A549 (cell line): ENCODE measurements around the gene CMTM1. TPM values are rescaled to one million over a fixed set of nuclear protein-coding genes. Genes with fewer than 3 reads are reported as not detected.
A peak's percentile ranks its signal among the peaks of the same experiment; 100 is the strongest.

Experiments
- ATAC-seq, 2 experiments: fragments of 200-7000 bp in 1 of 2; fragments of >200 bp in 1 of 2; cut with Nextera tagmentation in 1 of 2; cut with Tn5 transposase in 1 of 2; 3 replicates each; pipeline versions ENCODE4 v1.8.0 to v1.9.1; 2018 to 2020; ENCODE audit warnings: mild to moderate bottlenecking in 1 of 2, moderate library complexity in 1 of 2
- CTCF ChIA-PET: fragments of 300-600 bp; sonication (Branson Sonifier 250); formaldehyde crosslinking; extraction: SDS; loops from one replicate; lab custom pipeline; 2021; ENCODE audit warnings: antibody characterized with exemption, inconsistent platforms; lab: Yijun Ruan, JAX
- POLR2A ChIA-PET: fragments of 350-600 bp; formaldehyde crosslinking; extraction: SDS; loops from one replicate; lab custom pipeline; 2021; ENCODE audit warnings: antibody characterized with exemption, inconsistent platforms; lab: Yijun Ruan, JAX
- DNase-seq, 2 experiments: peaks; one replicate each; pipeline versions ENCODE4 v3.0.0 to v3.0.0-alpha.2; 2011 to 2016; ENCODE audit warnings: low read depth in 1 of 2, low spot score in 1 of 2
- FAIRE-seq: peaks from 2 replicates; lab custom pipeline; 2011; peaks lifted over from hg19 to GRCh38; lab: Jason Lieb, UNC
- H3K27ac ChIP-seq, 2 experiments: fragments of >200 bp; sonication (Bioruptor Twin); formaldehyde crosslinking; 3 replicates each; pipeline ENCODE4 v1.5.1; 2016 to 2017
- H3K4me1 ChIP-seq: fragments of >200 bp; sonication (Bioruptor Twin); formaldehyde crosslinking; 3 replicates; pipeline ENCODE4 v1.6.1; 2016
- H3K4me2 ChIP-seq: fragments of >200 bp; sonication (Bioruptor Twin); formaldehyde crosslinking; 3 replicates; pipeline ENCODE4 v1.6.1; 2016
- H3K4me3 ChIP-seq: fragments of >200 bp; sonication (Bioruptor Twin); formaldehyde crosslinking; 3 replicates; pipeline ENCODE4 v1.5.1; 2016
- H3K9me3 ChIP-seq: fragments of >200 bp; sonication (Bioruptor Twin); formaldehyde crosslinking; 3 replicates; pipeline ENCODE4 v1.6.1; 2016
- BHLHE40 ChIP-seq: IDR thresholded peaks from 2 replicates; pipeline ENCODE4 v1.6.1; 2012; ENCODE audit warnings: low read depth, low read length, inconsistent platforms
- CBX2 ChIP-seq: fragments of 200-600 bp; sonication (generic); IDR thresholded peaks from 2 replicates; pipeline ENCODE4 v1.6.1; 2016; ENCODE audit warnings: low read depth, mild to moderate bottlenecking, borderline replicate concordance
- CEBPB ChIP-seq, 2 experiments: fragments of >200 bp in 1 of 2; sonication (Bioruptor Twin) in 1 of 2; formaldehyde crosslinking in 1 of 2; IDR thresholded peaks; 2 replicates each; pipeline ENCODE4 v1.6.1; 2012 to 2016
- EP300 ChIP-seq, 2 experiments: fragments of >200 bp; sonication (Bioruptor Twin); formaldehyde crosslinking; IDR thresholded peaks; 2 replicates in 1 of 2; 3 replicates in 1 of 2; pipeline ENCODE4 v1.6.1; 2016 to 2017
- ESRRA ChIP-seq: fragments of 150-350 bp; IDR thresholded peaks from 2 replicates; pipeline ENCODE4 v1.6.1; 2014; ENCODE audit warnings: mild to moderate bottlenecking, low read length, borderline replicate concordance
- HDAC2 ChIP-seq: fragments of 200-600 bp; sonication (generic); IDR thresholded peaks from 2 replicates; pipeline ENCODE4 v1.6.1; 2016
- HEYL ChIP-seq: fragments of 250-450 bp; sonication (Bioruptor Pico); IDR thresholded peaks from 2 replicates; pipeline ENCODE4 v1.8.0; 2021; ENCODE audit warnings: mild to moderate bottlenecking, moderate library complexity
- JUN ChIP-seq, 2 experiments: fragments of >200 bp; sonication (Bioruptor Twin); formaldehyde crosslinking; IDR thresholded peaks; 2 replicates in 1 of 2; 3 replicates in 1 of 2; pipeline ENCODE4 v1.6.1; 2016 to 2017
- NPAS2 ChIP-seq: fragments of 250-450 bp; sonication (Bioruptor Pico); IDR thresholded peaks from 2 replicates; pipeline ENCODE4 v1.8.0; 2022; ENCODE audit warnings: mild to moderate bottlenecking, moderate library complexity, borderline replicate concordance
- NR3C1 ChIP-seq: fragments of >200 bp; sonication (Bioruptor Twin); formaldehyde crosslinking; IDR thresholded peaks from 3 replicates; pipeline ENCODE4 v1.6.1; 2017
- RAD21 ChIP-seq, 2 experiments: fragments of >200 bp in 1 of 2; sonication (Bioruptor Twin) in 1 of 2; formaldehyde crosslinking in 1 of 2; IDR thresholded peaks in 1 of 2; conservative IDR thresholded peaks in 1 of 2; 2 replicates in 1 of 2; 3 replicates in 1 of 2; pipeline ENCODE4 v1.6.1; 2012 to 2018; ENCODE audit warnings: inconsistent platforms in 1 of 2
- RARB ChIP-seq: fragments of 250-450 bp; sonication (Bioruptor Pico); IDR thresholded peaks from 2 replicates; pipeline ENCODE4 v1.8.0; 2021; ENCODE audit warnings: mild to moderate bottlenecking, moderate library complexity
- RCOR1 ChIP-seq: fragments of 150-350 bp; IDR thresholded peaks from 2 replicates; pipeline ENCODE4 v1.6.1; 2014; ENCODE audit warnings: antibody characterized with exemption, low read length, low read depth
- RFX5 ChIP-seq: fragments of 450-650 bp; IDR thresholded peaks from 2 replicates; pipeline ENCODE4 v1.7.1; 2014; ENCODE audit warnings: antibody characterized with exemption, mild to moderate bottlenecking, moderate library complexity
- SMC3 ChIP-seq: fragments of >200 bp; sonication (Bioruptor Twin); formaldehyde crosslinking; IDR thresholded peaks from 3 replicates; pipeline ENCODE4 v1.6.1; 2018; ENCODE audit warnings: inconsistent platforms
- SREBF2 ChIP-seq: fragments of 450-650 bp; IDR thresholded peaks from 2 replicates; pipeline ENCODE4 v1.6.1; 2014; ENCODE audit warnings: mild to moderate bottlenecking, moderate library complexity
- ZFP36 ChIP-seq: fragments of 450-650 bp; IDR thresholded peaks from 2 replicates; pipeline ENCODE4 v1.6.1; 2014; ENCODE audit warnings: borderline replicate concordance; ENCODE audit not compliant: partially characterized antibody
- ZNF302 ChIP-seq: fragments of 250-450 bp; sonication (Bioruptor Pico); IDR thresholded peaks from 2 replicates; pipeline ENCODE4 v1.9.0; 2021; ENCODE audit warnings: inconsistent platforms, mild to moderate bottlenecking, moderate library complexity
- WGBS: methylation state at CpG from one replicate; pipeline ENCODE4 v1.1.6; 2017; ENCODE audit errors: missing lambda C conversion rate; 5-methylcytosine and 5-hydroxymethylcytosine counted together
- polyA plus RNA-seq, 4 experiments: library from polyadenylated mRNA; depleted of rRNA in 3 of 4; stranded (reverse); fragments of >200 nt; fragmentation: RNase III in 1 of 4; extraction: RNeasy Plus Mini Kit Qiagen cat#74134 plus additional on column Dnase treatment in 1 of 4; gene quantifications; 2 replicates in 3 of 4; 3 replicates in 1 of 4; pipeline ENCODE4 v1.2.3, GENCODE V29; 2011 to 2017
- TF ChIP-seq, protein P1 (sequence below): IDR thresholded peaks from 2 replicates; pipeline ENCODE4 v1.6.1; 2012; ENCODE audit warnings: low read depth, borderline replicate concordance
- TF ChIP-seq, protein P2 (sequence below): IDR thresholded peaks from 2 replicates; pipeline ENCODE4 v1.6.1; 2012
- TF ChIP-seq, protein P3 (sequence below): fragments of 200-600 bp; sonication (generic); IDR thresholded peaks from 2 replicates; pipeline ENCODE4 v1.6.1; 2016; ENCODE audit warnings: antibody characterized with exemption, mild to moderate bottlenecking, moderate library complexity

CMTM1 gene
- polyA plus RNA-seq, 2 of the 4 experiments (the other 2 are of a cell fraction) = 1.3 to 1.9 TPM

DNA sequence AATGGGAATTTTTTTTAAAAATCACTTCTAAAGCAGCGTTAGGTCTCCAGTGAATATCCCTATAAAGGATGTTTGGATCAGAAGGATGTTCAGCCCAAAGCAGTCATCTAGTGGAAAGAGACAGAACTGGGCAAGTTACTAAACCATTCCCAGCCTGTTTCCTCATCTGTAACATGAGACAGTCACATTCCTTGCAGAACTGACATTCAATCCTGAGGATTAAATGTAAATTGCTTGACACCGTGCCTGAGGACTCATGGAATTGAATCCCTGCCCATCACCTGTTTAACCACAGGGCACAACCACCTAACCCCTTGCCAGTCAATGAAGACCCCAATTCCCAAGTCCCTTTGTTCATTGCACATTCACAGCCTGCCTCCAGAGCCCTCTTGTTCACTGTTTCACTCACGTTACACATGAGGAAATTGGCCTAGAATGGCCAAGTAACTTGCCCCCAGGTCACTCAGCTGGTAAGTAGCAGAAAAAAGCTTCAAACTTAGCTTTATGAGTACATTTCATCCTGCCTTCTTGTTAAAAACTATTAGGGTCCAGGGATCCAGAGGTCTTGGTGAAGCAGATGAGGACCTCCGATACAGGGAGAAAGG lies 14.5 kb downstream of the CMTM1 start:
- H3K4me2 ChIP-seq = no peak overlapping the region
- no peak for FAIRE-seq
- no peak overlapping the region for H3K27ac ChIP-seq
- ChIA-PET POLR2A (interaction anchor here (0.6 kb wide), 1 partner anchor 15 kb away, joined by 4 read pairs; no protein-coding TSS in a partner anchor), CTCF (interaction anchor here (0.7 to 4.0 kb wide), 8 partner anchors 9 to 287 kb away, joined by 3 to 24 read pairs (median 4); partner anchors contain the start of genes CKLF and NAE1)
- H3K4me1 ChIP-seq = no peaks in the 10 kb centered on the region
- no peak for TF ChIP-seq SREBF2
- TF ChIP-seq NR3C1 = no peak
- TF ChIP-seq CBX2 = no peak
- TF ChIP-seq JUN (IDR thresholded peaks at IDR 0.05) = no peak
- TF ChIP-seq EP300 (IDR thresholded peaks at IDR 0.05) = no peak
- TF ChIP-seq HDAC2 = no peak
- TF ChIP-seq NPAS2 (CRISPR knock-in tag) = no peak
- TF ChIP-seq, protein P1, sequence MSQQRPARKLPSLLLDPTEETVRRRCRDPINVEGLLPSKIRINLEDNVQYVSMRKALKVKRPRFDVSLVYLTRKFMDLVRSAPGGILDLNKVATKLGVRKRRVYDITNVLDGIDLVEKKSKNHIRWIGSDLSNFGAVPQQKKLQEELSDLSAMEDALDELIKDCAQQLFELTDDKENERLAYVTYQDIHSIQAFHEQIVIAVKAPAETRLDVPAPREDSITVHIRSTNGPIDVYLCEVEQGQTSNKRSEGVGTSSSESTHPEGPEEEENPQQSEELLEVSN = no peak
- TF ChIP-seq, protein P2, sequence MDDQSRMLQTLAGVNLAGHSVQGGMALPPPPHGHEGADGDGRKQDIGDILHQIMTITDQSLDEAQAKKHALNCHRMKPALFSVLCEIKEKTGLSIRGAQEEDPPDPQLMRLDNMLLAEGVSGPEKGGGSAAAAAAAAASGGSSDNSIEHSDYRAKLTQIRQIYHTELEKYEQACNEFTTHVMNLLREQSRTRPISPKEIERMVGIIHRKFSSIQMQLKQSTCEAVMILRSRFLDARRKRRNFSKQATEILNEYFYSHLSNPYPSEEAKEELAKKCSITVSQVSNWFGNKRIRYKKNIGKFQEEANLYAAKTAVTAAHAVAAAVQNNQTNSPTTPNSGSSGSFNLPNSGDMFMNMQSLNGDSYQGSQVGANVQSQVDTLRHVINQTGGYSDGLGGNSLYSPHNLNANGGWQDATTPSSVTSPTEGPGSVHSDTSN = no peak
- no peak for TF ChIP-seq ESRRA
- TF ChIP-seq CEBPB (IDR thresholded peaks at IDR 0.05) = no peak
- no peak for TF ChIP-seq RAD21 (conservative IDR thresholded peaks at IDR 0.05 in 1 of 2, IDR thresholded peaks at IDR 0.05 in 1 of 2)
- TF ChIP-seq SMC3 = no peak
- WGBS = 83% methylated on average over 4 of the region's 4 CpGs
- H3K9me3 ChIP-seq = no peaks in the 10 kb centered on the region
- no peak overlapping the region for H3K4me3 ChIP-seq
- no peak for DNase-seq
- peak in 1 of 2 experiments; percentile 40; a peak in 3 of 6 replicates for ATAC-seq

DNA sequence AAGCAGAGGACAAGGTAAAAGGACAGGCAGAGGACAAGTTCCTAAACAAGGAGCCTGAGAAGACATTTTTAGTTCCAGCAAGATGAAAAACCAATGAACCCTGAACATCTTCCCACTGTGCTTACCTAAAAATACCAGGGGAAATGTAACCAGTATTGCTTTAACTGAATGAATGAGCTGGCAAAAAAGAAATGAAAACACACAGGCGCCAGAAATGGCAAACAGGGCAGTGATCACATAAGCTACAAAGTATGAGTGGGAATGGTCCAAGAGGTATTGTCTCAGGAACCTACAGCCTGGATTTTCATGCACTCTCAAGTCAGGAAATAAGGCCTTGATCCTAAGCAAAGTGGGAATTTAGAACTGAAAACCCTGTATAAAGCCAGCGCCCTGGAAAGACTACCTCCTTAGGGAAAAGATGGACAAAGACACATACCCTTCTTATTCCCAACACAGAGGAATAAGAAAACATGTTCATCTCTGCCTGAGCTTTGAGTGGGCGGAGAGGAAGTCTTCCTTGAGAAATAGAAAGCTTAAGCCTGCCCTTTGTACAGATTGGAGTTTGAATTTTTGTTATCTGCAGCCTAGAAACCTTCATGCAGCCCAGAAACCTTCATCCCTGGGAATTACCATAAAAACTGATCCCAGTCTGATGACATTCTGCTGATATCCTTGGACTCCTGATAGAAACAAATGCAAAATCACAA lies 15.2 kb downstream of the CMTM1 start:
- H3K9me3 ChIP-seq = no peaks in the 10 kb centered on the region
- FAIRE-seq (no peak), DNase-seq (no peak), ATAC-seq (no peak)
- no peak overlapping the region for H3K4me3 ChIP-seq
- CTCF ChIA-PET = interaction anchor here (0.9 to 4.0 kb wide), 7 partner anchors 8 to 250 kb away, joined by 3 to 24 read pairs (median 4); partner anchors contain the start of genes CKLF and NAE1
- H3K4me1 ChIP-seq = no peaks in the 10 kb centered on the region
- 80% methylated on average over 3 of the region's 3 CpGs for WGBS
- no peak overlapping the region for H3K27ac ChIP-seq
- no peak overlapping the region for H3K4me2 ChIP-seq
- POLR2A ChIA-PET = no interaction called here
- no peak for TF ChIP-seq CEBPB (IDR thresholded peaks at IDR 0.05)
- no peak for TF ChIP-seq BHLHE40
- no peak for TF ChIP-seq ZNF302 (CRISPR knock-in tag)
- TF ChIP-seq RCOR1 = no peak
- TF ChIP-seq ZFP36 = no peak
- no peak for TF ChIP-seq RARB (CRISPR knock-in tag)
- TF ChIP-seq HEYL (CRISPR knock-in tag) = no peak
- TF ChIP-seq RFX5 = no peak

DNA sequence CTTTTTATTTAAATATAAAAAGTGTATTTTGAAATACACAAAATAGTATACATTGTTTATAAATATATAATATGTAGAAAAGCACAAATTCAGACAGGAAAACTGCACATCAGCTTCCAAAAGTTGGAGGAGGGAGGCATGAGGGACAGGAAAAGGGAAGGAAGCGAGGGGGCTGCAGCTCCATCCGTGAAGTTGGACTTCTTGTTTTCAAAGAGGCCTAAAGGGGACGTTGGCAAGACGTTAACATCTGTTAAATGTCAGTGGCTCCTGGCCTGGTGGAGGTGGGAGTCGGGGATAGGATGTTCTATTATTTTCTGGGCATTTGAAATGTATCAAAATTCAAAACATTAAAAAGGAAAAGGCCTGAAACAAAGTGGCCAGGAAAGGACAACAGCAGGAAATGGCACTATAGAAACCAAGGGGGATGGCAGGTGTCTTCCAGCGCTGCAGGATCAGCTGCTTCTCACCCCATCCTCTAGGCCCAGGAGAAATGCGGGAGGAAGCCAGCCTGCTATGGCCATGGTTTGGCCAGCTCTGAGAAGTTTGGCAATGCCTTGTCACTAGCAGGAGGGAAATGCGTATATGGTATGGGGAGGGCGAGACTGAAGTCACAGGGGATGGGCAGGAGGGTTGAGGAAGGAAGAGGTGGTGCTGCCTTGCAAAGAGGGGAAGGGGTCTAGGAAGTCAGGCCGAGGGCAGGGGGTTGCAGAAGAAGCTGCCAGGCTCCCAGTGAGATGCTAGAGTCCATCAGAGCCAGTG lies 19.4 kb downstream of the CMTM1 start:
- POLR2A ChIA-PET = no interaction called here
- FAIRE-seq = no peak
- no peak for ATAC-seq

More for the DNA sequence above, 19.4 kb downstream of the CMTM1 start:
- H3K9me3 ChIP-seq = no peaks in the 10 kb centered on the region
- no peak overlapping the region for H3K4me3 ChIP-seq
- H3K27ac ChIP-seq = no peak overlapping the region
- CTCF ChIA-PET = interaction anchor here (0.6 to 1.5 kb wide), 7 partner anchors 13 to 289 kb away, joined by 3 to 5 read pairs (median 3); no protein-coding TSS in a partner anchor
- TF ChIP-seq, protein P3, sequence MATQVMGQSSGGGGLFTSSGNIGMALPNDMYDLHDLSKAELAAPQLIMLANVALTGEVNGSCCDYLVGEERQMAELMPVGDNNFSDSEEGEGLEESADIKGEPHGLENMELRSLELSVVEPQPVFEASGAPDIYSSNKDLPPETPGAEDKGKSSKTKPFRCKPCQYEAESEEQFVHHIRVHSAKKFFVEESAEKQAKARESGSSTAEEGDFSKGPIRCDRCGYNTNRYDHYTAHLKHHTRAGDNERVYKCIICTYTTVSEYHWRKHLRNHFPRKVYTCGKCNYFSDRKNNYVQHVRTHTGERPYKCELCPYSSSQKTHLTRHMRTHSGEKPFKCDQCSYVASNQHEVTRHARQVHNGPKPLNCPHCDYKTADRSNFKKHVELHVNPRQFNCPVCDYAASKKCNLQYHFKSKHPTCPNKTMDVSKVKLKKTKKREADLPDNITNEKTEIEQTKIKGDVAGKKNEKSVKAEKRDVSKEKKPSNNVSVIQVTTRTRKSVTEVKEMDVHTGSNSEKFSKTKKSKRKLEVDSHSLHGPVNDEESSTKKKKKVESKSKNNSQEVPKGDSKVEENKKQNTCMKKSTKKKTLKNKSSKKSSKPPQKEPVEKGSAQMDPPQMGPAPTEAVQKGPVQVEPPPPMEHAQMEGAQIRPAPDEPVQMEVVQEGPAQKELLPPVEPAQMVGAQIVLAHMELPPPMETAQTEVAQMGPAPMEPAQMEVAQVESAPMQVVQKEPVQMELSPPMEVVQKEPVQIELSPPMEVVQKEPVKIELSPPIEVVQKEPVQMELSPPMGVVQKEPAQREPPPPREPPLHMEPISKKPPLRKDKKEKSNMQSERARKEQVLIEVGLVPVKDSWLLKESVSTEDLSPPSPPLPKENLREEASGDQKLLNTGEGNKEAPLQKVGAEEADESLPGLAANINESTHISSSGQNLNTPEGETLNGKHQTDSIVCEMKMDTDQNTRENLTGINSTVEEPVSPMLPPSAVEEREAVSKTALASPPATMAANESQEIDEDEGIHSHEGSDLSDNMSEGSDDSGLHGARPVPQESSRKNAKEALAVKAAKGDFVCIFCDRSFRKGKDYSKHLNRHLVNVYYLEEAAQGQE = no peak
- whole genome bisulfite sequencing = 86% methylated on average over 10 of the region's 10 CpGs
- no peak for DNase-seq
- no peaks in the 10 kb centered on the region for H3K4me1 ChIP-seq
- H3K4me2 ChIP-seq = no peak overlapping the region
